GM13976 (cell line): Measurements from ENCODE around the gene YY1.
"Not testable (repeated sequence)": the region's sequence is repeated elsewhere in the genome, so short reads cannot be mapped to it uniquely, and the experiment has no call there.

Experiments
- DNase-seq: peaks from one replicate; pipeline ENCODE4 v3.0.0; 2012; ENCODE audit warnings: low spot score
- in situ Hi-C: fragments of 300-500 bp; cut with MboI; formaldehyde crosslinking; loops from one replicate; pipeline ENCODE4 v1.12.0; 2022; ENCODE audit warnings: low sequenced_read_pairs, mixed read lengths, inconsistent platforms; ENCODE audit not compliant: unreplicated experiment
- TF ChIP-seq, protein P1 (sequence below): IDR thresholded peaks from 2 replicates; pipeline ENCODE4 v1.5.1; 2012; ENCODE audit warnings: borderline replicate concordance, mild to moderate bottlenecking; ENCODE audit not compliant: insufficient read depth; ENCODE audit errors: extremely low read depth, missing control alignments, control extremely low read depth

The YY1 gene

DNA sequence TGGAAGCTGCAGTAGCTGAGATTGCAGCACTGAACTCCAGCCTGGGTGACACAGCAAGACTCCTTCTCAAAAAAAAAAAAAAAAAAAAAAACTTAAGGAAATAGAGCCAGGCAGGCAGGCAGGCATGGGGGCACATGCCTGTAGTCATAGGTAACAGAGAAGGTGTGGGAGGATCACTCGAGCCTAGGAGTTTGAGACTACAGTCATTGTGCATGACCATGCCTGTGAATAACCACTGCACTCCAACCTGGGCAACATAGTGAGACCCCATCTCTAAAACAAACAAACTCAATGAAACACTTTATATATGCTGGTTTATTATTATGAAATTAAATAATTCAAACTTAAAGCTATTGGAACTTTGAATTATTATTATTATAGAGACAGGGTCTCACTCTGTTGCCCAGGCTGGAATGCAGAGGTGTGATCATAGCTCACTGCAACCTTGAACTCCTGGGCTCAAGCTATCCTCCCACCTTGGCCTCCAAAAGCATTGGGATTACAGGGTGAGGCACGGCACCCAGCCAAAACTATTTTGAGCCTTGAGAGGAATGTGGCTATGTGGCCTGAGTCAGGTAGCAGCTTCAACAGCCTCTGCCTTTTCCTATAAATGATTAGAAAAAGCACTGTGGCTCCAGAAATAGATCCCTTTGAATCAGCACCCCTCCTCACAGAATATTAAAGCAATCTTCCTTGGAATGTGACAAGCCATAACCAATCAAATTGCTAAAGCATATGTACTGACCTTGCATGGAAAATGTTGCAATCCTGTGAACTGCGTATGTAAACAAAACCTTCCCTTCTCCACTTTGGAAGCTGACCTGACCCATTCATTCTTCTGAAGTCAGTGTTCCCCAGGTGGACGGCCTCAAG lies 34.7 kb upstream of the YY1 start:
- TF ChIP-seq, protein P1, sequence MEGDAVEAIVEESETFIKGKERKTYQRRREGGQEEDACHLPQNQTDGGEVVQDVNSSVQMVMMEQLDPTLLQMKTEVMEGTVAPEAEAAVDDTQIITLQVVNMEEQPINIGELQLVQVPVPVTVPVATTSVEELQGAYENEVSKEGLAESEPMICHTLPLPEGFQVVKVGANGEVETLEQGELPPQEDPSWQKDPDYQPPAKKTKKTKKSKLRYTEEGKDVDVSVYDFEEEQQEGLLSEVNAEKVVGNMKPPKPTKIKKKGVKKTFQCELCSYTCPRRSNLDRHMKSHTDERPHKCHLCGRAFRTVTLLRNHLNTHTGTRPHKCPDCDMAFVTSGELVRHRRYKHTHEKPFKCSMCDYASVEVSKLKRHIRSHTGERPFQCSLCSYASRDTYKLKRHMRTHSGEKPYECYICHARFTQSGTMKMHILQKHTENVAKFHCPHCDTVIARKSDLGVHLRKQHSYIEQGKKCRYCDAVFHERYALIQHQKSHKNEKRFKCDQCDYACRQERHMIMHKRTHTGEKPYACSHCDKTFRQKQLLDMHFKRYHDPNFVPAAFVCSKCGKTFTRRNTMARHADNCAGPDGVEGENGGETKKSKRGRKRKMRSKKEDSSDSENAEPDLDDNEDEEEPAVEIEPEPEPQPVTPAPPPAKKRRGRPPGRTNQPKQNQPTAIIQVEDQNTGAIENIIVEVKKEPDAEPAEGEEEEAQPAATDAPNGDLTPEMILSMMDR = no peak
- DNase-seq = no peak
- in situ Hi-C loops = no loop called here

DNA sequence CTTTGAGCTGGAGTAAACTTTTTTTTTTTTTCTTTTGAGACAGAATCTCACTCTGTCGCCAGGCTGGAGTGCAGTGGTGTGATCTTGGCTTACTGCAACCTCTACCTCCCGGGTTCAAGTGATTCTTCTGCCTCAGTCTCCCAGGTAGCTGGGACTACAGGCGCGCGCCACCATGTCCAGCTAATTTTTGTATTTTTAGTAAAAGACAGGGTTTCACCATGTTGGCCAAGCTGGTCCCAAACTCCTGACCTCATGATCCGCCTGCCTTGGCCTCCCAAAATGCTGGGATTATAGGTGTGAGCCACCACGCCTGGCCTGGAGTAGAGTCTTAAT lies 34.1 kb upstream of the YY1 start:
- in situ Hi-C loops, DNase-seq: not testable (repeated sequence)

DNA sequence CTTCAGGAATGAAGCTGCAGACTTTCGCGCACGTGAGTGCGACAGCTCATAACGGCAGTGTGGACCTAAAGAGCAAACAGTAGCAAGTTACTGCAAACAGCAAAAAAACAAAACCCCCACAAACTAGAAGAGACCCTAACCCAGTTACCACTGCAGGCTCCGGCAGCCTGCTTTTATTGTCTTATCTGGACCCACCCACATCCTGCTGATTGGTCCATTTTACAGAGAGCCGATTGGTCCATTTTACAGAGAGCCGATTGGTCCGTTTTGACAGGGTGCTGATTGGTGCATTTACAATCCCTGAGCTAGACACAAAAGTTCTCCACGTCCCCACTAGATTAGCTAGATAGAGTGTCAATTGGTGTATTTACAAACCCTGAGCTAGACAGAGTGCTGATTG lies 31.4 kb upstream of the YY1 start:
- DNase-seq, in situ Hi-C loops: not testable (repeated sequence)

DNA sequence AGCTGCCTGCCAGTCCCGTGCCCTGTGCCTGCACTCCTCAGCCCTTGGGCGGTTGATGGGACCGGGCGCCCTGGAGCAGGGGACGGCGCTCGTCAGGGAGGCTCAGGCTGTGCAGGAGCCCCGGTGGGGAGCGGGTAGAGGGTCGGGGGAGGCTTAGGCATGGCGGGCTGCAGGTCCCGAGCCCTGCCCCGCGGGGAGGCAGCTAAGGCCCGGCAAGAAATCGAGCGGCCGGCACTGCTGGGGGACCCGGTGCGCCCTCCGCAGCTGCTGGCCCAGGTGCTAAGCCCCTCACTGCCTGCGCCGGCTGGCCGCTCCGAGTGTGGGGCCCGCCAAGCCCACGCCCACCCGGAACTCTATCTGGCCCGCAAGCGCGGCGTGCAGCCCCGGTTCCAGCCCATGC lies 30.8 kb upstream of the YY1 start:
- DNase-seq, in situ Hi-C loops: not testable (repeated sequence)

DNA sequence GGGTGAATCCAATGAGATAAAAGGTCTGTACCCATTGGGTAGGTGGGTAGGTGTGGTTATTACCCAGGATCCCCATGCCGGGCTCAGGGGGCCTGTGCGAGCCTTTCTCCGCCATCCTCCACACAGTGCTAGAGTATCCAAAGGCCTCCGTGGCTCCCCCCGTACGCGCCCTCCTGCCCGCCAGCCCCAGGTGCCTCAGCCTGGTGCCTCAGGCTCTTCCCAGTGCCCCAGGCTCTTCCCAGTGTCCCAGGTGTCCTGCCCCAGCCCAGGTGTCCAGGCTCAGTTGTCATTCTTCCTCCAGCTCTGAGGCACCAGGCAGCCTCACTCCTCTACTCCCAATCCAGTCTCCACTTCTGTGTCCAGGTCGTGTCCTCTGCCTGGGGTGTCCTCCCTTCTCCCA lies 27.6 kb upstream of the YY1 start:
- TF ChIP-seq, protein P1 = no peak
- no peak for DNase-seq
- in situ Hi-C loops = no loop called here

DNA sequence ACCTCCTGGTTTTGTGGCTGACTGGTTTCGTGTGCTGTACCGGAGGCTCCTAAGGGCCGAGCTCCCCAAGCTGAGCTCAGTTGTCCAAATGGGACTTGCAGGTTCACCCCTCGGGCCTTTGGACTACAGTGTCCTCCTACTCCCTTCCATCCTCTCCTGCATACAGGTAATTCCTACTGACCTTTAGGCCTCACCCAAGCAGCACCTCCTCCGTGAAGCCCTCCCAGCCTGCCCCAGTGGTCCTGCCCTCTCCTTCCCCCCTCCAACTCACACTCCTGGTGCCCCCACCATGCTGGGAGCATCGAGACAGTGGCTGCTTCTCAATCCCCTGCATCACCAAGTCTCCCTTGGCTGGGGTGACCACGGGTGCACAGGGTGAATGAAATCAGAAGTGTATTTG lies 27.1 kb upstream of the YY1 start:
- TF ChIP-seq, protein P1 = no peak
- in situ Hi-C loops = no loop called here

DNA sequence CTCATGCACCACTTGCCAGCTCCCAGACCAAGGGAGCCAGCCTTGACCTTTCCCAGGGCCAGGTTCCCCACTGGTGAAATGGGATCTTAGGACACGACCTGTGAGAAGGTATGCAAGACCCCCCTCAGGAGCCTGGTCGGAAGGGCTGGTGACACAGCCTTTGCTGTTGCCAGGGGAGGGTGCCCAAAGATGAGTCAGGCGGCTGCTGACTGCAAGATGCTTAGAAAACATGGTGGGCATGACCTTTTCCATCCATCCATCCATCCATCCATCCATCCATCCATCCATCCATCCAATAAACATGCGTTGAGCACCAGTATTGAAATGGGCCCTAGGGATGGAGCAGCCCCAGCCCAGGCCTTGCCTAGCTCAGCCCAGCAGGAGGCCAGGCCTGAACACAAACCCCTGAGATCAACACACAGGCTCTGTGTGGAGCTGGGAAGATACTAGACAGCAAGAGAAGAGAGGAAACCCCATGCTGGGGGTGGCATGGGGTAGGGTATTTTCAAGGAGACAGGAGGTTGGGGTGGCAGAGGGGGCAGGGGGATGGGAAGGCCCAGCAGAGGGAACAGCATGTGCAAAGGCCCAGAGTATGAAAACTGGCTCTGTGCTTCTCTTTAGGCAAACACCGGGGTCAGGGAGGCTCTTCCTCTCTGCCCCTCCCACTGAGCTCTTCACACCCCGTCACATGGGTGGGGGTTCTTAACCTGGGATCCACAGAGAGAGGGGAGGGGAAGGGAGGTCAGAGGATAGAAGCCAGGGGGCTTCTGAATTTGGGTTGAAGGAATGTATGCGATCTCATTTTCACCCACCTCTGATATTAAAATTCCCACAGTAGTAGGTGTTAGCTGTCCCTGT lies 26.2 kb upstream of the YY1 start:
- in situ Hi-C loops = no loop called here
- TF ChIP-seq, protein P1 = no peak
- DNase-seq = no peak

More for the DNA sequence above, 27.1 kb upstream of the YY1 start:
- DNase-seq = no peak

DNA sequence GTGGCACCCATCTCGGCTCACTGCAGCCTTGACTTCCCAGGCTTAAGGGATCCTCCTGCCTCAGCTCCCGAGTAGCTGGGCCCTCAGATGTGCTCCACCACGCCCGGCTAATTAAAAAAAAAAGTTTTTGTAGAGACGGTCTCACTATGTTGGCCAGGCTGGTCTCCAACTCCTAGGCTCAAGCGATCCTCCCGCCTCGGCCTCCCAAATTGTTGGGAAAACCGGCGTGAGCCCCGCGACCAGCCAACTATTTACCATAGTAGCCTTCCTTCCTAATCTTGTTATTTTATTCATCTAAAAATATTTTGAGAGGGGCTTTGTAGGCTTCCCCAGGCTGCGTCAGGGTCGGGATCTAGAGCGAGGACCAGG lies 25.4 kb upstream of the YY1 start:
- in situ Hi-C loops = no loop called here
- no peak for DNase-seq
- TF ChIP-seq, protein P1 = no peak
